NT2/D1 (cell line): ENCODE measurements around the gene ZNF516.

ENCODE experiments used
- SUZ12 ChIP-seq: IDR thresholded peaks from 2 replicates; pipeline ENCODE4 v1.6.1; 2011; ENCODE audit not compliant: insufficient read length, insufficient read depth; ENCODE audit errors: extremely low read depth
- YY1 ChIP-seq: IDR thresholded peaks from 2 replicates; pipeline ENCODE4 v1.6.1; 2011; ENCODE audit not compliant: insufficient read length, insufficient read depth
- ZNF274 ChIP-seq: IDR thresholded peaks from 2 replicates; pipeline ENCODE4 v1.6.1; 2011; ENCODE audit warnings: mild to moderate bottlenecking, low read depth, low read length

DNA sequence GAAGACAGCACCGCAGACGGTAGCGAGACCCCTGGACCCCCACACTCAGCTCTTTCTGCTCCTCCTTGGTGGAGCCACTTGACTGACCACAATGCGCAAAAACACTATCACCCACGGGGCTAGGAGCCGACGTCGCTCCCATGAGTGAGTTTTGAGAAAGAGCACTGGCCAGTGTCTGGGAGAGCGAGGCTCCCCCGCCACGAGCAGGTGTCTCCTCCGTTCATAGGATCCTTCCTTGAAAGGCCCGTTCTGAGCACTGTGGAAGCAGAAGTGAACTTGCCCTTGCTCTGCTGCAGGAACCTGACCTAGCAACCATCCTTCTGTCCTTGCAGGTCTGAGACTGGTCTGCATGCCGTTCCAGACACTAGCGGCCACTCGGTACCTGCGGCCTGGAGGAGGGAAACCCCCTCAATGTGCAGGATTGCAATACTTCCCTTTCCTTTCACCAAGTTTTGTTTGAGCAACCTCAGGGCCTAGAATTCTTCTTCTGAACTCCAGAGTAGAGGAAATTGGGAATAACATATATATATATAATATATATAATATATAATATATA lies 12.9 kb upstream of the ZNF516 start:
- no peak for TF ChIP-seq ZNF274
- no peak for TF ChIP-seq SUZ12
- TF ChIP-seq YY1: no peak
